ENCODE data around the gene ANKRD55.
"Not testable (repeated sequence)": the region's sequence is repeated elsewhere in the genome, so short reads cannot be mapped to it uniquely, and the experiment has no call there.

The ANKRD55 gene

DNA sequence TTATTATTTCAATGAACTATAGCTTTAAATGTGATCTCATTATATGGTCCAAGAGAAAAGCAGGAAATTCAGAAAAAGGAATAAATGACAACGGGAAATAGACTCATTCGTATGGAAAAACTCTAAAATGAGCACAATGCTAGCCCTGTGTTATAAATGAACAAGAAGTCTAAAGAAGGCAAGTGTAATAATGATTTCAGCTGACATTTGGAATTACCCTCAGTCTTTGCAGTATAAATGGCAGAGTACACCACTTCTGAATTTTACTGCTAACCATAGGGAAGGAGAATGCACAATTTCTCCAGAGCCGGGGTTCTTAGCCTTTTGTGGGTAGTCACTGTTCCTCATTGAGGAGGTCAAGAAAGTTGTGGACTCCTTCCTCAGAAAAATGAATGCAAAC lies 93.1 kb downstream of the ANKRD55 start:
- WGBS, 2 experiments, result 97 to 98% methylated on average over 2 to 3 of the region's 3 CpGs
- no peak overlapping the region for H3K27ac ChIP-seq (ENCODE audit: insufficient read depth, low read depth, low read length, poor library complexity, severe bottlenecking)
- no peaks in the 10 kb centered on the region for H3K9me3 ChIP-seq (ENCODE audit: control insufficient read depth, low read length)
- no peaks in the 10 kb centered on the region for H3K4me1 ChIP-seq (ENCODE audit: control insufficient read depth, insufficient read depth, low read length)
- H3K4me3 ChIP-seq (ENCODE audit: insufficient read depth, low read depth, low read length), result no peak overlapping the region
- no peaks in the 10 kb centered on the region for H3K36me3 ChIP-seq (ENCODE audit: control insufficient read depth, insufficient read depth, low read length)
- no peaks in the 10 kb centered on the region for H3K27me3 ChIP-seq (ENCODE audit: control insufficient read depth, insufficient read depth, low read length, poor library complexity, severe bottlenecking)

DNA sequence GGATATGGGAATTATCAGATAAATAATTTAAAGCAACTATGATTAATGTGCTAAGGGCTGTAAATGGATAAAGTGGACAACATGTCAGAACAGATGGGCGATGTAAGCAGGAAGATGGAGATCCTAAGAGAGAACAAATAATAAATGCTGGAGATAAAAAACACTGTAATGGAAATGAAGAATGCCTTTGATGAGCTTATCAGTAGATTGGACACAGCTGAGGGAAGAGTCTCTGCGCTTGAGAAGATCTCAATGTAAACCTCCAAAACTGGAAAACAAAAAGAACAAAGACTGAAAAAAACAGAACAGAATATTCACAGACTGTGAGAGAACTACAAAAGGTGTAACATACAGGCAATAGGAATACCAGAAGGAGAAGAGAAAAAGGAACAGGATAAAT lies 102.5 kb downstream of the ANKRD55 start:
- Histone ChIP-seq H3K4me1 (ENCODE audit: control insufficient read depth, insufficient read depth, low read length) (no peaks in the 10 kb centered on the region), H3K27ac (ENCODE audit: insufficient read depth, low read depth, low read length, poor library complexity, severe bottlenecking) (no peak overlapping the region), H3K27me3 (ENCODE audit: control insufficient read depth, insufficient read depth, low read length, poor library complexity, severe bottlenecking) (no peaks in the 10 kb centered on the region), H3K4me3 (ENCODE audit: insufficient read depth, low read depth, low read length) (no peak overlapping the region), H3K9me3 (ENCODE audit: control insufficient read depth, low read length) (no peaks in the 10 kb centered on the region), H3K36me3 (ENCODE audit: control insufficient read depth, insufficient read depth, low read length) (no peaks in the 10 kb centered on the region)
- WGBS, 2 experiments, result 96% methylated on average over 2 of the region's 2 CpGs

DNA sequence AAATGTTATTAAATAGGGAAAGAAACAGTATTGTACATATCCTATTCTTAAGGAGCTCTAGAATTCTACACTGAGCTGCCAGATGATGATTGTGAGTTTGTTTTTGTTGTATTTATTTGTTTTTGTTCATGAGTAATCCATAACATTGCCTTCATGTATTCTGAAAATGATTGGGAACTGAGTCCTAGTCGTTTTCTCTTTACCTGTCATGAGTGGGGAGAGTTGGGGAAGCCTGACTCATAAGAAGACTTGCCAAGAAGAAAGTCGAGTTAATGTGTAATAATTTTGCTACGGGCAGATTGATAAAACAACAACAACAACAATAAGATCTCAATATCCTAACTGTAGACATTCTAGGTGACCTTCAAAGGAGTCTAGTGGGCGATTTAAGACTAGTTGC lies 103.8 kb downstream of the ANKRD55 start:
- no peaks in the 10 kb centered on the region for H3K27me3 ChIP-seq (ENCODE audit: control insufficient read depth, insufficient read depth, low read length, poor library complexity, severe bottlenecking)
- no peaks in the 10 kb centered on the region for H3K9me3 ChIP-seq (ENCODE audit: control insufficient read depth, low read length)
- no peaks in the 10 kb centered on the region for H3K36me3 ChIP-seq (ENCODE audit: control insufficient read depth, insufficient read depth, low read length)
- no peak overlapping the region for H3K27ac ChIP-seq (ENCODE audit: insufficient read depth, low read depth, low read length, poor library complexity, severe bottlenecking)
- WGBS, 2 experiments, result 96% methylated on average over 3 of the region's 4 CpGs
- H3K4me3 ChIP-seq (ENCODE audit: insufficient read depth, low read depth, low read length), result no peak overlapping the region
- no peaks in the 10 kb centered on the region for H3K4me1 ChIP-seq (ENCODE audit: control insufficient read depth, insufficient read depth, low read length)

DNA sequence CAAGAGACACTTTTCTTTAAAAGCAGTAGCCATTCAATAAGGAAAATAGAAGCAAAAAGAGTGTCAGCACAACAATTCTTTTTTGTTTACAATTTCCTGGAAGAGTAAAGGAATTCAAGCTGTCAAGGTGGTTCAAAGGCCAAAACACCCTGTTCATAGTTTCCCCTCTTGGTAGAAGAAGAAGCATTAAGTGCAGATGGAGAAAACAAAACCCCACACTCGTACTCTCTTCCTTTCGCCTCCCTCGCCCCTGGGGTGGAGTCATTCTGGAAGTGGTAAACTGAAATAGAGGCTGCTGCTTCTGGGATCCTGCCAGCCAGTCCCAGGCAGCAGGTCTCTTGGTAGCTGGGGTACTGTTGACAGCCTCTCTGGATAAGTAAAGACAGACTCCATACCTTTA lies 105.0 kb downstream of the ANKRD55 start:
- H3K27ac ChIP-seq (ENCODE audit: insufficient read depth, low read depth, low read length, poor library complexity, severe bottlenecking), result no peak overlapping the region
- no peaks in the 10 kb centered on the region for H3K36me3 ChIP-seq (ENCODE audit: control insufficient read depth, insufficient read depth, low read length)
- H3K27me3 ChIP-seq (ENCODE audit: control insufficient read depth, insufficient read depth, low read length, poor library complexity, severe bottlenecking), result no peaks in the 10 kb centered on the region
- peaks cover 7% of the 10 kb centered on the region for H3K4me1 ChIP-seq (ENCODE audit: control insufficient read depth, insufficient read depth, low read length)
- 90% methylated on average over 3 of the region's 3 CpGs; no CpG with 5 or more reads in 1 of the 2 experiments for WGBS, 2 experiments
- H3K4me3 ChIP-seq (ENCODE audit: insufficient read depth, low read depth, low read length), result no peak overlapping the region
- no peaks in the 10 kb centered on the region for H3K9me3 ChIP-seq (ENCODE audit: control insufficient read depth, low read length)

DNA sequence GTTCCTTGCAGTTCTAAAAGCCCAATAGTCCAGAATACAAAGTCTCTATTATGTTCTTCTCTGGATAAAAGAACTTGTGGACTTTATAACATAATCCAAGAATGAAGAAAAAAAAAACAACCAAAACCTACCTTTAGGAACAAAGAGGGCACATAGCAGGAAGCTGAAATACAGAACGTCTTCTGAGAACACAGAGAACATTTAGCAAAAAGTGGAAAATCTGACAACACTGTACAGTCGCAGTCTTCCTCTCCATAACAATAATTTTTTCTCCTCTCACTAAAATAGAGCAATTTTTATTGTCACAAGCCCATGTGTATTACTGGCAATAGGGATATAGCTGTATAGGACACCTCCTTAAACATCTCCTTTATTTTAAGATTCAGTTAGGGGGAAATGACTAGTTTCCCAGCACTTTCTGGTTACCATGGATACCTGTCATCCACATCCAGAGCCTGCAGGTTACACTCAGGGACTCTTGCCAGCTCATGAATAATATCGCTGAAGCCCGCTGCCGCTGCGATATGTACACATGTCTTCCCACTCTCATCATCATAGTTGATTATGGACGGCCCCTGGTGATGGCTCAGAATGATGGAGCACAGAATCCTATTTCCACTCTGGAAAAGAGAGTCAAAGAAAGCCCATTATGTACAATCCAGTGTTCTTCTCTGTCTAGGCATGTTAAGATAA lies 106.5 kb downstream of the ANKRD55 start:
- Histone ChIP-seq H3K27ac (ENCODE audit: insufficient read depth, low read depth, low read length, poor library complexity, severe bottlenecking) (no peak overlapping the region), H3K9me3 (ENCODE audit: control insufficient read depth, low read length) (no peaks in the 10 kb centered on the region), H3K4me1 (ENCODE audit: control insufficient read depth, insufficient read depth, low read length) (peaks cover 7% of the 10 kb centered on the region), H3K4me3 (ENCODE audit: insufficient read depth, low read depth, low read length) (no peak overlapping the region), H3K27me3 (ENCODE audit: control insufficient read depth, insufficient read depth, low read length, poor library complexity, severe bottlenecking) (no peaks in the 10 kb centered on the region), H3K36me3 (ENCODE audit: control insufficient read depth, insufficient read depth, low read length) (no peaks in the 10 kb centered on the region)
- WGBS, 2 experiments, result 94 to 98% methylated on average over 7 of the region's 7 CpGs

DNA sequence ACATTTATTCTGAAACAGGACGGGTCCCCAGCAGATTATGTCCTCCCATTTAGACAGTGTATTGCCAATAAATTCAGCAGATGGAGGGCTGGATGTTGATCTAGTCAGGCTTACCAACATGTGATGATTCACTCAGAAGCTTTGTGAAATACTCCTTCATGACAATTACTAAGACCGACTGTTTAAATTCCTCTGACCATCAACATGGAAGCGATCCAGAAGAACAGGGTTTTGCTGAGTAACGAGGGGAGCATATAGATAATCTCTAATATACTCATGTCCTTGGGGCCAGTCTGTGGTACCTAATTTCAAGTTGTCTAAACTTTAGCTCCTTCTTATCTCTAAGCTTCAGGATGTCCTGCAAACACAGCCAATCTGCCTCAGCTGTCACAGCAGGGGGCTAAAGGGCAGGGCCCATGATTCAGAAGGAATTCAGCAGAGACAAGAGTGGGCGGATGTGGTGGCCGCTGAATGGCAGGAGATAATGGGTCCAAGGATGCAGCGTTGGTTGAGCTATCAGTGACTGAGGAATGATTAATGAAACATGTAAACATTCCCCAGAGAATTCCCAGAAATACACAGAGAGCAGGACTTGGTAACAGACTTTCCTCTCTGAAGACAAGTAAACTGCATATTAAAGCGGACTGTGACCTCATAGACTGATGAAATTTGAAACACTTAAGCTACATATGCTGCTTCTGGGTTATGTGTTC lies 109.4 kb downstream of the ANKRD55 start:
- Histone ChIP-seq H3K4me1 (ENCODE audit: control insufficient read depth, insufficient read depth, low read length) (peaks cover 7% of the 10 kb centered on the region), H3K4me3 (ENCODE audit: insufficient read depth, low read depth, low read length) (no peak overlapping the region), H3K36me3 (ENCODE audit: control insufficient read depth, insufficient read depth, low read length) (no peaks in the 10 kb centered on the region), H3K27ac (ENCODE audit: insufficient read depth, low read depth, low read length, poor library complexity, severe bottlenecking) (no peak overlapping the region), H3K27me3 (ENCODE audit: control insufficient read depth, insufficient read depth, low read length, poor library complexity, severe bottlenecking) (no peaks in the 10 kb centered on the region), H3K9me3 (ENCODE audit: control insufficient read depth, low read length) (peaks cover 4% of the 10 kb centered on the region)
- WGBS, 2 experiments, result 63 to 70% methylated on average over 8 of the region's 8 CpGs

DNA sequence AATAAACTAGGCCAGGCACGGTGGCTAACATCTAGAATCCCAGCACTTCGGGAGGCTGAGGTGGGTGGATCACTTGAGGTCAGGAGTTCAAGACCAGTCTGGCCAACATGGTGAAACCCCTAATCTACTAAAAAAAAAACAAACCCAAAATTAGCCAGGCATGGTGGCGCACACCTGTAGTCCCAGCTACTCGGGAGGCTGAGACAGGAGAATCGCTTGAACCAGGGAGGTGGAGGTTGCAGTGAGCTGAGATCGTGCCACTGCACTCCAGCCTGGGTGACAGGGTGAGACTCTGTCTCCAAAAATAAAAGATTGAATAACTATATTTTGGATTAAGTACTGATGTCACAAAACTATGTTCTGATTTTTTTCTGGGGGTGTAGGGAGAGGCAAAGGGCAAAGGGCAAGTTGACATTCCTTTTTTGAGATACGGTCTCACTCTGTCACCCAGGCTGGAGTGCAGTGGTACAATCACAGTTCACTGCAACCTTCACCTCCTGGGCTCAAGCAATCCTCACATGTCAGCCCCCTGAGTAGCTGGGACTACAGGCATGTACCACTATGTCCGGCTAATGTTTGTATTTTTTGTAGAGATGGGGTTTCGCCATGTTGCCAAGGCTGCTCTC lies 110.7 kb downstream of the ANKRD55 start:
- not testable (repeated sequence) for H3K4me1 ChIP-seq (ENCODE audit: control insufficient read depth, insufficient read depth, low read length); H3K36me3 ChIP-seq (ENCODE audit: control insufficient read depth, insufficient read depth, low read length); H3K27me3 ChIP-seq (ENCODE audit: control insufficient read depth, insufficient read depth, low read length, poor library complexity, severe bottlenecking); H3K27ac ChIP-seq (ENCODE audit: insufficient read depth, low read depth, low read length, poor library complexity, severe bottlenecking); H3K4me3 ChIP-seq (ENCODE audit: insufficient read depth, low read depth, low read length); H3K9me3 ChIP-seq (ENCODE audit: control insufficient read depth, low read length)
- 91 to 96% methylated on average over 9 of the region's 9 CpGs for WGBS, 2 experiments

DNA sequence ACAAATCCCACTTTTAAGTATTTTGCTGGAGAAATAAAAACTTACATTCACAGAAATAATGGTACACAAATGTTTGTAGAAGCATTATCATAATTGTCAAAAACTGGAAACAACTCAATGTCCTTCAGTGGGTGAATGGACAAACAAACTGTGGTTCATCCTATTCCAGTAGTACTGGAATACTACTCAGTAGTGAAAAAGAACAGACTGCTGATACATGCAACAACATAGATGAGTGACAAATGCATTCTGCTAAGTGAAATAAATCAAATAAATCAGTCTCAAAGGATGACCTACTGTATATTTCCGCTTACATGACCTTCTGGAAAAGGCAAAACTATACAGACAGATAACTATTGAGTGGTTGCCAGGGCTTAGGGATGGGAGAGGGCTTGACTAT lies 114.1 kb downstream of the ANKRD55 start:
- Histone ChIP-seq H3K27ac (ENCODE audit: insufficient read depth, low read depth, low read length, poor library complexity, severe bottlenecking) (no peak overlapping the region), H3K36me3 (ENCODE audit: control insufficient read depth, insufficient read depth, low read length) (no peaks in the 10 kb centered on the region), H3K4me1 (ENCODE audit: control insufficient read depth, insufficient read depth, low read length) (peaks cover 7% of the 10 kb centered on the region), H3K4me3 (ENCODE audit: insufficient read depth, low read depth, low read length) (no peak overlapping the region), H3K27me3 (ENCODE audit: control insufficient read depth, insufficient read depth, low read length, poor library complexity, severe bottlenecking) (no peaks in the 10 kb centered on the region), H3K9me3 (ENCODE audit: control insufficient read depth, low read length) (peaks cover 4% of the 10 kb centered on the region)
- WGBS, 2 experiments, result 91 to 100% methylated on average over 1 of the region's 1 CpG

DNA sequence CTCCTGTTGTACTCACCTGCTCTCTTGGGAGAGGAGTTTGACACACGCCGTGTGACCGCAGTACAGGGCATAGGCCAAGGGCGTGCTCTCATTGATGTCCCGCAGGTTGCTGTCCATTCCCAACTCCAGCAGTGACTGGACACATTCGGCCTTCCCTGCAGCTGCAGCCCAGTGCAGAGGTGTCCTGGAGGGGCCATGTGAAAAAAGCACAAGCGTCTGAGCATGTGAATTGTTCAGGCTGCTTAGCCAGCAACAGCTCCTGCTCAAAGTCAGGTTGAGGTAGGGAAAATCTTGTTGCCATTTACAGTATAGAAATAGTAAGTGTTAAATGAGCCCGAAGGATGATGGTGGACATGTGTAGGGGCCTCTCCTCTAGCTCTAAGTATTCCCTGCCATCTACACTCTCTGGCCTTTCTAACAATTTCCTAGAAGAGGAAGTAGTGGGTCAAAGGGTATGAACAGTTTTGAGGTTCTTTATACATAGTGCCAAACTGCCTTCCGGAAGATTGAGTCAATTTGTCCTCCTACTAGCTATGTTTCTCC lies 116.5 kb downstream of the ANKRD55 start:
- Histone ChIP-seq H3K27me3 (ENCODE audit: control insufficient read depth, insufficient read depth, low read length, poor library complexity, severe bottlenecking) (no peaks in the 10 kb centered on the region), H3K36me3 (ENCODE audit: control insufficient read depth, insufficient read depth, low read length) (no peaks in the 10 kb centered on the region), H3K27ac (ENCODE audit: insufficient read depth, low read depth, low read length, poor library complexity, severe bottlenecking) (no peak overlapping the region), H3K9me3 (ENCODE audit: control insufficient read depth, low read length) (peaks cover 4% of the 10 kb centered on the region), H3K4me3 (ENCODE audit: insufficient read depth, low read depth, low read length) (no peak overlapping the region), H3K4me1 (ENCODE audit: control insufficient read depth, insufficient read depth, low read length) (no peaks in the 10 kb centered on the region)
- 95 to 96% methylated on average over 8 to 9 of the region's 9 CpGs for WGBS, 2 experiments

DNA sequence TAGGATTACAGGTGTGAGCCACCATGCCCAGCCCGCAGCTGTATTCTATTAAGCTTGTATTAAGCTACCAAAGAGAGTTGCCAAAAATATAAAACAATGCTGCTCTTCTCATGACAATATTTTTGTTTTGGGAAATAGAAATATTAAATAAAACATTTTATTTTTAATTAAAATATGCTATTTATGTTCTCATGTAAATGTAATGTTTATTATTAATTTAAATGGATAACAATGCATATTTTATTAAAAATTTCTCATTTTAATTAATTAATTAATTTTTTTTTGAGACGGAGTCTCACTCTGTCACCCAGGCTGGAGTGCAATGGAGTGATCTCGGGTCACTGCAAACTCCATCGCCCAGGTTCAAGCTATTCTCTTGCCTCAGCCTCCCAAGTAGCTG lies 117.5 kb downstream of the ANKRD55 start:
- Histone ChIP-seq H3K36me3 (ENCODE audit: control insufficient read depth, insufficient read depth, low read length) (no peaks in the 10 kb centered on the region), H3K4me3 (ENCODE audit: insufficient read depth, low read depth, low read length) (no peak overlapping the region), H3K27ac (ENCODE audit: insufficient read depth, low read depth, low read length, poor library complexity, severe bottlenecking) (no peak overlapping the region), H3K27me3 (ENCODE audit: control insufficient read depth, insufficient read depth, low read length, poor library complexity, severe bottlenecking) (no peaks in the 10 kb centered on the region), H3K4me1 (ENCODE audit: control insufficient read depth, insufficient read depth, low read length) (no peaks in the 10 kb centered on the region), H3K9me3 (ENCODE audit: control insufficient read depth, low read length) (peaks cover 4% of the 10 kb centered on the region)
- WGBS, 2 experiments, result 89 to 98% methylated on average over 4 of the region's 4 CpGs
